GM23338 (cell line): Measurements from ENCODE around the gene ELL3.

Source experiments
- CTCF ChIP-seq, 2 experiments: fragments of 200-600 bp in 1 of 2; sonication (generic) in 1 of 2; conservative IDR thresholded peaks; 2 replicates each; pipeline versions ENCODE4 v1.5.1 to v1.6.1; 2016 to 2017; ENCODE audit warnings: antibody characterized with exemption in 2 of 2, low read depth in 2 of 2, mild to moderate bottlenecking in 2 of 2, moderate library complexity in 1 of 2
- EZH2 ChIP-seq: fragments of 200-600 bp; sonication (generic); IDR thresholded peaks from one replicate; pipeline ENCODE4 v1.8.0; 2017; ENCODE audit warnings: antibody characterized with exemption, mild to moderate bottlenecking, low read depth; ENCODE audit not compliant: unreplicated experiment
- POLR2AphosphoS5 ChIP-seq: IDR thresholded peaks from 2 replicates; pipeline ENCODE4 v1.6.1; 2016; ENCODE audit warnings: antibody characterized with exemption, low read depth

GRCh38 chr15:43771816-43772215 lies 5.0 kb downstream of the ELL3 start:
- TF ChIP-seq CTCF (conservative IDR thresholded peaks at IDR 0.05; ENCODE audit: low read depth in 2 of 2) = no peak
- TF ChIP-seq POLR2AphosphoS5 = no peak
- no peak for TF ChIP-seq EZH2
